Parathyroid adenoma (tissue), 2 donors: ENCODE measurements around the gene GFPT2.

Source experiments
- H2AFZ ChIP-seq: fragments of 300-600 bp; sonication (generic); one replicate; pipeline ENCODE4 v1.7.0; 2017; ENCODE audit warnings: antibody characterized with exemption, mild to moderate bottlenecking
- H3K27ac ChIP-seq: fragments of 300-600 bp; sonication (generic); one replicate; pipeline ENCODE4 v1.7.0; 2017
- H3K27me3 ChIP-seq: fragments of 300-600 bp; sonication (generic); one replicate; pipeline ENCODE4 v1.7.0; 2017; ENCODE audit warnings: low read length; ENCODE audit not compliant: control insufficient read depth, insufficient read depth
- H3K36me3 ChIP-seq: fragments of 300-600 bp; sonication (generic); one replicate; pipeline ENCODE4 v1.7.0; 2017; ENCODE audit warnings: low read length; ENCODE audit not compliant: control insufficient read depth, insufficient read depth
- H3K4me1 ChIP-seq: fragments of 300-600 bp; sonication (generic); one replicate; pipeline ENCODE4 v1.7.0; 2017; ENCODE audit warnings: control low read depth
- H3K4me2 ChIP-seq: fragments of 300-600 bp; sonication (generic); one replicate; pipeline ENCODE4 v1.7.0; 2017; ENCODE audit warnings: low read length
- H3K4me3 ChIP-seq: fragments of 300-600 bp; sonication (generic); one replicate; pipeline ENCODE4 v1.7.0; 2017; ENCODE audit warnings: low read depth, low read length
- H3K79me2 ChIP-seq: fragments of 300-600 bp; sonication (generic); one replicate; pipeline ENCODE4 v1.7.0; 2017; ENCODE audit warnings: control low read depth
- H3K9ac ChIP-seq: fragments of 300-600 bp; sonication (generic); one replicate; pipeline ENCODE4 v1.7.0; 2017; ENCODE audit warnings: mild to moderate bottlenecking
- H3K9me3 ChIP-seq: fragments of 300-600 bp; sonication (generic); one replicate; pipeline ENCODE4 v1.7.0; 2017; ENCODE audit warnings: low read length; ENCODE audit not compliant: control insufficient read depth
- CTCF ChIP-seq: fragments of 300-600 bp; sonication (generic); IDR thresholded peaks from one replicate; pipeline ENCODE4 v1.7.0; 2017; ENCODE audit warnings: antibody characterized with exemption, mild to moderate bottlenecking
- donor health status: primary hyperparathyroidism.

GFPT2 gene

DNA sequence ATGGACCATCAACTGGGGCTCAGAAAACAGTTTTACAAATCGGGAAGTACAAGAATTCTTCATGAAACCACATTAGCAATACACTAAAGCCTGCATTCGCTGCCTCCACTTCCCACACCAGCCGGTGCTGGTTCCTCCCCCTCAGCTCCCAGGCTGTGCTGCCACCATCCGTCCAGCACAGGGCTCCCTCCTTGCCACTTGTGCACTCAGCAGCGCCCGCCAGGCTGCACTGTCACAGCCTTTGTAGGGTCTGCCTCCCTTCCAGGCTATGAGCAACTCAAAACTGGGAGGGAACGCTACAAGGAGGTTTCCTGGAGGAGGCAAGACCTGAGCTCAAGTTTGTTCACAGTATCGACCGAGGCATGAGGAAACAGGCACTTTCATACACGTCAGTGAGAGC lies 69.0 kb downstream of the GFPT2 start:
- Histone ChIP-seq H3K27ac (no peak overlapping the region), H3K36me3 (no peaks in the 10 kb centered on the region), H3K27me3 (no peaks in the 10 kb centered on the region), H2AFZ (no peak overlapping the region), H3K9ac (no peak overlapping the region), H3K4me3 (no peak overlapping the region), H3K4me1 (peaks cover 11% of the 10 kb centered on the region), H3K79me2 (peaks cover 33% of the 10 kb centered on the region), H3K9me3 (no peaks in the 10 kb centered on the region), H3K4me2 (no peak overlapping the region)
- TF ChIP-seq CTCF: no peak

DNA sequence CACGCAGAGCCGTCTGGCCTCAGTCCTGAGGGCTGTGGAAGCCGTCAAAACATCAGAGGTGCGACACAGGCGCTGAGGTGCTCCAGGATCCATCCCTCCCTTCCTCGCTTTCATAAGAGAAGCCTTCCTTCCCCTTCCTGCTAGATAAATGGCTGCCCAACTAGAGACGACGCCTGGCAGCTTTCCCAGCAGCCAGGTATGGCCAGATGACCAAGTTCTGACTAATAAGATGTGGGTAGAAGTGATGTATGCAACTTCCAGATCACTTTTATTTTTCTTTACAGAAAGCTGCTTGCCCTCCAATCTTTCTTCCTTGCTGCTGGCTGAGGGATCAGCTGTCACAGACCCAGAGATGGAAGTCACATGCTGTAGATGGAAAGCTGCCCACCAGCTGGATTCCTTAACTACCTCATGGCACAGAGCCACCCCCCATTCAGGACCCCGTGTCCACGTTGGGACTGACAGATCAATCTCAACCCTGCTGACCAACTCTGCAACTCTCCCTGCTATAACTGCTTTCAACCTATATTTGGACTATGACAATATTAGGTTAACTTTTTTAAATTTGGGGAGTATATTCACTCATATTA lies 70.0 kb downstream of the GFPT2 start:
- TF ChIP-seq CTCF: no peak
- H3K4me3 ChIP-seq: no peak overlapping the region

DNA sequence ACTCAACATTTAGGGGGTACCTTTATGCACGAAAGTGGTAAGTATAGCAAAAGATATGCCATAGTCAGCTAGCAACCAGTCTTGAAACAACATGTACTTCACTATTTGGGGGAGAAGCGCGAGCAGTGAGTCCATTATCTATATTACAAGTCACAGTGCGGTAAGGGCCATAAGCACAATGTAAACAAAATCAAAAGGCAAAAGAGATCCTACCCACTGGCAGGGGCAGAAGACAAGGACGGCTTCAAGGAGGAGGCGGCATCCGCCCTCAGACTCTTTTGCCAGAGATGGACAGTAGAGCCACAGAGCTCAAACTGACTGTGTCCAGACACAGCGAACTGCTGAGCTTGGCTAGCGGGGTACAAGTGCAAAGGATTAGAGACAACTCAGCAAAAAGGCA lies 70.9 kb downstream of the GFPT2 start:
- no peak overlapping the region for H3K27ac ChIP-seq
- no peak overlapping the region for H3K9ac ChIP-seq
- H3K4me1 ChIP-seq: no peaks in the 10 kb centered on the region
- H3K27me3 ChIP-seq: no peaks in the 10 kb centered on the region
- H3K9me3 ChIP-seq: no peaks in the 10 kb centered on the region
- no peak for TF ChIP-seq CTCF
- no peak overlapping the region for H3K4me2 ChIP-seq
- H2AFZ ChIP-seq: no peak overlapping the region
- H3K4me3 ChIP-seq: no peak overlapping the region
- H3K79me2 ChIP-seq: peaks cover 23% of the 10 kb centered on the region
- H3K36me3 ChIP-seq: no peaks in the 10 kb centered on the region

More for the DNA sequence above, 70.0 kb downstream of the GFPT2 start:
- Histone ChIP-seq H3K27ac (no peak overlapping the region), H3K9ac (no peak overlapping the region), H2AFZ (no peak overlapping the region), H3K9me3 (no peaks in the 10 kb centered on the region), H3K27me3 (no peaks in the 10 kb centered on the region), H3K36me3 (no peaks in the 10 kb centered on the region), H3K79me2 (peaks cover 30% of the 10 kb centered on the region), H3K4me1 (peaks cover 3% of the 10 kb centered on the region), H3K4me2 (no peak overlapping the region)

- H3K27me3 ChIP-seq: no peaks in the 10 kb centered on the region
- TF ChIP-seq CTCF: no peak
- no peaks in the 10 kb centered on the region for H3K9me3 ChIP-seq
- peaks cover 17% of the 10 kb centered on the region for H3K79me2 ChIP-seq
- H3K36me3 ChIP-seq: no peaks in the 10 kb centered on the region
- no peak overlapping the region for H2AFZ ChIP-seq
- H3K9ac ChIP-seq: no peak overlapping the region
- H3K4me3 ChIP-seq: no peak overlapping the region
- no peaks in the 10 kb centered on the region for H3K4me1 ChIP-seq
- no peak overlapping the region for H3K27ac ChIP-seq
- no peak overlapping the region for H3K4me2 ChIP-seq
Measured at GRCh38 chr5:180281706-180282105, 71.4 kb downstream of the GFPT2 start.

- no peak overlapping the region for H3K4me3 ChIP-seq
Measured at GRCh38 chr5:180274695-180275094, 78.4 kb downstream of the GFPT2 start.

More at GRCh38 chr5:180274695-180275094, 78.4 kb downstream of the GFPT2 start:
- no peaks in the 10 kb centered on the region for H3K27me3 ChIP-seq
- no peak for TF ChIP-seq CTCF
- no peak overlapping the region for H3K4me2 ChIP-seq
- no peak overlapping the region for H3K9ac ChIP-seq
- H3K27ac ChIP-seq: no peak overlapping the region
- no peaks in the 10 kb centered on the region for H3K4me1 ChIP-seq
- no peaks in the 10 kb centered on the region for H3K36me3 ChIP-seq
- H3K9me3 ChIP-seq: no peaks in the 10 kb centered on the region
- H3K79me2 ChIP-seq: no peaks in the 10 kb centered on the region
- no peak overlapping the region for H2AFZ ChIP-seq
